Activated CD4-positive, alpha-beta T cell treated with anti-CD3 and anti-CD28 coated beads, Interleukin-2, amount 10 ng/mL, durations not matched to agents 7 days and 5 days (primary cell): ENCODE data around the gene KRT3. TPM values are rescaled to one million over a fixed set of nuclear protein-coding genes. Genes with fewer than 3 reads are reported as not detected.

Source experiments
- CTCF ChIA-PET: fragments of 350-600 bp; sonication (Branson Sonifier 250); formaldehyde crosslinking; loops from one replicate; lab custom pipeline; 2021; ENCODE audit warnings: antibody characterized with exemption; lab: Charles Lee
- POLR2A ChIA-PET: fragments of 350-600 bp; sonication (Branson Sonifier 250); formaldehyde crosslinking; loops from one replicate; lab custom pipeline; 2021; ENCODE audit warnings: antibody characterized with exemption; lab: Charles Lee
- DNase-seq: peaks from one replicate; pipeline ENCODE4 v3.0.0-alpha.2; 2020
- H3K27ac Mint-ChIP-seq: one replicate; pipeline ENCODE4 v1.8.0; 2021; ENCODE audit warnings: mild to moderate bottlenecking, moderate library complexity, mixed read lengths
- H3K27me3 Mint-ChIP-seq: one replicate; pipeline ENCODE4 v1.8.0; 2021; ENCODE audit warnings: mixed read lengths
- H3K36me3 Mint-ChIP-seq: one replicate; pipeline ENCODE4 v1.8.0; 2021; ENCODE audit warnings: low read depth, mixed read lengths
- H3K4me1 Mint-ChIP-seq: one replicate; pipeline ENCODE4 v1.8.0; 2021; ENCODE audit warnings: mixed read lengths
- H3K4me3 Mint-ChIP-seq: one replicate; pipeline ENCODE4 v1.8.0; 2021; ENCODE audit warnings: mild to moderate bottlenecking, moderate library complexity, mixed read lengths
- H3K9me3 Mint-ChIP-seq: one replicate; pipeline ENCODE4 v1.8.0; 2021; ENCODE audit warnings: mixed read lengths
- total RNA-seq, 2 experiments: library from RNA; stranded (reverse); gene quantifications; one replicate each; pipeline ENCODE4 v1.2.3, GENCODE V29; 2021

The KRT3 gene
- total RNA-seq, 2 experiments from 2014 or later: not detected

GRCh38 chr12:52788876-52789636 is 6.9 kb downstream of the KRT3 start:
- no peak for DNase-seq
- no peaks in the 10 kb centered on the region for H3K36me3 Mint-ChIP-seq
- ChIA-PET CTCF (no interaction called here), POLR2A (no interaction called here)
- no peak overlapping the region for H3K4me3 Mint-ChIP-seq
- no peaks in the 10 kb centered on the region for H3K9me3 Mint-ChIP-seq
- H3K27me3 Mint-ChIP-seq: peaks cover 38% of the 10 kb centered on the region
- H3K27ac Mint-ChIP-seq: no peak overlapping the region
- H3K4me1 Mint-ChIP-seq: peaks cover 2% of the 10 kb centered on the region

GRCh38 chr12:52788192-52788875 is 7.6 kb downstream of the KRT3 start:
- no peak for DNase-seq
- no peak overlapping the region for H3K27ac Mint-ChIP-seq
- H3K9me3 Mint-ChIP-seq: no peaks in the 10 kb centered on the region
- H3K36me3 Mint-ChIP-seq: no peaks in the 10 kb centered on the region
- no peak overlapping the region for H3K4me3 Mint-ChIP-seq
- POLR2A ChIA-PET: no interaction called here
- peaks cover 2% of the 10 kb centered on the region for H3K4me1 Mint-ChIP-seq
- H3K27me3 Mint-ChIP-seq: peaks cover 38% of the 10 kb centered on the region
- CTCF ChIA-PET: interaction anchor here (0.7 kb wide), 1 partner anchor 1420 kb away, joined by 3 read pairs; no protein-coding TSS in a partner anchor

- Mint-ChIP-seq H3K4me3 (no peak overlapping the region), H3K4me1 (peaks cover 2% of the 10 kb centered on the region), H3K27me3 (peaks cover 38% of the 10 kb centered on the region), H3K27ac (no peak overlapping the region), H3K36me3 (no peaks in the 10 kb centered on the region), H3K9me3 (no peaks in the 10 kb centered on the region)
- POLR2A ChIA-PET: no interaction called here
- no peak for DNase-seq
- CTCF ChIA-PET: interaction anchor here (0.7 kb wide), 1 partner anchor 1420 kb away, joined by 3 read pairs; no protein-coding TSS in a partner anchor
Measured at GRCh38 chr12:52787324-52788191, 8.4 kb downstream of the KRT3 start.

DNA sequence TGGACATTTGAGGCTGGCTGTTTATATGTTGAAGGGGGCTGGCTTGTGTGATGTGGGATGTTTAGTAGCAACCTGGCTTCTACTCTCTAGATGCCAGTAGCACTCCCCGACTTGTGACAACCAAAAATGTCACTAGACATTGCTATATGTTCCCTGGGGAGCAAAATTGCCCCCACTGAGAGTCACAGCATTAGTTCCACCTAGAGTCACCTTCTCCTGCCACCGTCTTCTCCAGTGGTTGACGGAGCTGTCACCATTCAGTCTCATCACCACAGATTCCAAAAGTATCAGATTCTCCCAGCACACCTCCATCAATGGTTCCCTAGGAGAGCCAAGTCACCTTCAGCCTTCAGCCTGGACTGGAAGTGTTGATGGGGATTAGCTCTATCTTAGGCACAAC is 11.0 kb downstream of the KRT3 start:
- Mint-ChIP-seq H3K27ac (no peak overlapping the region), H3K4me1 (no peaks in the 10 kb centered on the region), H3K27me3 (peaks cover 34% of the 10 kb centered on the region), H3K36me3 (no peaks in the 10 kb centered on the region), H3K9me3 (no peaks in the 10 kb centered on the region), H3K4me3 (no peak overlapping the region)
- CTCF ChIA-PET: no interaction called here
- DNase-seq: no peak
- POLR2A ChIA-PET: no interaction called here

DNA sequence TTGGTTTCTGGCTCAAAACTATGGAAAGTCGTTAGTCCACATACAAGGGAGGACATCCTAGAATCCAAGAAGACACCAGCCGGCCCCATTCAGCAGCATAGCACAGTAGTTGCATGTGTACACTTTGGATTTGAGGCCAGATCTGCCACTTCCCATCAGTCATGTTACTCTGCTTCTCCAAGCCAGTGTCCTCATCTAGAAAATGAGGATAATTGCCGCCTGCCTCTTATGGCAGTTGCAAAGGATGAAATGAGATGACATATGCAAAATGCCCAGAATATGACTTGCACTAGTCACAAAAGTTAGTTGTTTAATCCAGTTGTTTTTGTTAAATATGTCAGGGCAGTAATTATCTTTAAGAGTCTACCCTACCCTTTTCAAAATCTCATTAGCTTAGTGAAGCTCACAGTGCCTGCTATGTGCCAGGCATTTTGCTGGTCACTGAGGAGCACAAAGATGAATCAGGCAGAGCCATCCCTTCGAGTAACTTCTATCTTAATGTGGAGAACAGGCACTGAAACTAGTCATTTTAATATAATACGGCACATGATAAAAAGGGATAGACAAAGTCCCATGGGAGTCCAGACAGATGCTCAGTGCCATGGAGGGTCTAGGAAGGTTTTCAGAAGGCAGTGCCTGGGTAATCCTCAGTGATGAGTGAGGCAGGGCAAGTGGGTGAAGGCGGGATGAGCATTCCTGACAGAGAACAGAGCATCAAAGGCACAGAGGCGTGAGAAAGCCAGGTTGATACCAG is 12.2 kb downstream of the KRT3 start:
- Mint-ChIP-seq H3K36me3 (no peaks in the 10 kb centered on the region), H3K9me3 (no peaks in the 10 kb centered on the region), H3K27me3 (peaks cover 25% of the 10 kb centered on the region), H3K4me1 (no peaks in the 10 kb centered on the region), H3K27ac (no peak overlapping the region), H3K4me3 (no peak overlapping the region)
- DNase-seq: no peak
- ChIA-PET CTCF (no interaction called here), POLR2A (no interaction called here)

GRCh38 chr12:52782502-52782901 is 13.4 kb downstream of the KRT3 start:
- Mint-ChIP-seq H3K4me3 (no peak overlapping the region), H3K36me3 (no peaks in the 10 kb centered on the region), H3K4me1 (no peaks in the 10 kb centered on the region), H3K27ac (no peak overlapping the region), H3K9me3 (no peaks in the 10 kb centered on the region), H3K27me3 (peaks cover 18% of the 10 kb centered on the region)
- ChIA-PET CTCF (no interaction called here), POLR2A (no interaction called here)
- no peak for DNase-seq

DNA sequence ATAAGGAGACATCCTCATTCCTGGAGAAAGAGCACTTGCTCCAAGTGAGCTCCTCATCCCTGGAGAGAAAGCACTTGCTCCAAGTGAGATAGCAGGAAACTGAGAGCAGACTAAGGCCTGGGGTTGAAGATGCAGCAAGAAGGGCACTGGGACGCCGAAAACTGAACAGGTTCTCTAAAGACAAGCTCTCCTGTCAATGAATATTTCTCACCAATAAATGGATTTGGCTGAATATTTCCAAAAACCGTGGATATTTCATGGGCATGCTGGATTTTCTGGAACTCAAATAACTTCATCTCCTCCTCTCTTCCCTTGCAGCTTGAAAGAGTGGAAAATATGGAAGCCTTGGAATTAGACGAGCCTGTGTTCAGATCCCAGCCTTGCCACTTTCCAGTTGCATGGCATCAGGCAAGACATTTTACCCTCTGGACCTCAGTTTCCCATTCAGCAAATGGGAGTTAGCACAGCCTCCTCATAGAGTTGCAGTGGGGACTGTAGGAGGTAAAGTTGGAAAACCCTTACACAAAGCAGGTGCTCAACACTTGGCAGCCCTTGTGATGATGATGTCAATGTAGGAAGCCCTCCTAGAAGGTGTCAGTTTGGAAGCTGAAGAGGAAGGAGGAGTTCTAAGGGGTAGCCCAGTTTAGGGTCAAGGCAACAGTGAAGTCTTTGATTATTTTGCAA is 14.4 kb downstream of the KRT3 start:
- no peaks in the 10 kb centered on the region for H3K4me1 Mint-ChIP-seq
- no peak for DNase-seq
- H3K27me3 Mint-ChIP-seq: peaks cover 18% of the 10 kb centered on the region
- CTCF ChIA-PET: interaction anchor here (0.9 kb wide), 1 partner anchor 11 kb away, joined by 3 read pairs; no protein-coding TSS in a partner anchor
- H3K4me3 Mint-ChIP-seq: no peak overlapping the region
- H3K36me3 Mint-ChIP-seq: no peaks in the 10 kb centered on the region
- no peak overlapping the region for H3K27ac Mint-ChIP-seq
- no peaks in the 10 kb centered on the region for H3K9me3 Mint-ChIP-seq
- POLR2A ChIA-PET: no interaction called here

DNA sequence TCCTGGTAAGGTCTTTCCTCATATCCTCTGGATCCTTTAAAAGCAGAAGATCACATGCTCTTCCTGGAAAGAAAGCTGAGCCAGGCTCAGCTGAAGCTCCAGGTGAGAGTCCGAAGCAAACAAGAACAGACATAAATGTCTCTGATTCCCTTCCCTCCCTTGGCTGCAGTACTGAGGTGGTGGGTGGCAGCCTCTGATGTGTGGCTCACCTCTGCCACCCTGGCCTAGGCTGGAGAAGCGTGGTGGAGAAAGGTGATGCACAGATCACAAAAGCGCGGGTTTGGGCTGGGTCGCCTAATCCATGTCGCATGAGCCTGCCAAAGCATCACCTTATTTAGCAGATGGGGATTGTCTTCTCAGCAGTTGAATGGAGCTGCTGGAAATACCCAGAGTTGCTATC is 16.0 kb downstream of the KRT3 start:
- DNase-seq: no peak
- Mint-ChIP-seq H3K9me3 (no peaks in the 10 kb centered on the region), H3K36me3 (no peaks in the 10 kb centered on the region), H3K27me3 (peaks cover 13% of the 10 kb centered on the region), H3K4me3 (no peak overlapping the region), H3K27ac (no peak overlapping the region), H3K4me1 (no peaks in the 10 kb centered on the region)
- ChIA-PET CTCF (interaction anchor here (1.5 kb wide), 1 partner anchor 63 kb away, joined by 3 read pairs; no protein-coding TSS in a partner anchor), POLR2A (no interaction called here)

GRCh38 chr12:52778833-52779232 is 17.1 kb downstream of the KRT3 start:
- POLR2A ChIA-PET: no interaction called here
- Mint-ChIP-seq H3K36me3 (no peaks in the 10 kb centered on the region), H3K4me3 (no peak overlapping the region), H3K4me1 (no peaks in the 10 kb centered on the region), H3K9me3 (no peaks in the 10 kb centered on the region), H3K27me3 (peaks cover 10% of the 10 kb centered on the region), H3K27ac (no peak overlapping the region)
- no peak for DNase-seq
- CTCF ChIA-PET: interaction anchor here (1.5 kb wide), 1 partner anchor 61 kb away, joined by 3 read pairs; no protein-coding TSS in a partner anchor

DNA sequence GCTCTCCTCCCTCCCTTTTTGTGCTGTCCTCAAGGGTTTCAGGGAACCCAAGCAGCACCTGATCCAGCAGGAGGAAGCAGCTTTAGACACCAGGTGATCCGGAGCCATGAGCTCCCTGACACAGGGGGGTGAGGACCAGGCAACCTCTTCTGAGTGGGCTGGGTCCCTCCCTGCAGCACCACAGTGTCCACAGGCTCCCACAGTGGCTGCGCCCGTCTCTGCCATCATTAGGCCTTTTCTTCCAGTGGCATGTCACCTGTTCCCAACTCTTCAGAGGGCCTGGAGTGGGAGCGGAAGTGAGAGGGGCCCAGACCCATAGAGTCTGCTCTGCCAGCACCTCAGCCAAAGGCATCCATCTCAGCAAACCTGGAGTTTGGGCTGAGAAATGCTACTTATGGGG is 18.4 kb downstream of the KRT3 start:
- CTCF ChIA-PET: interaction anchor here (1.5 kb wide), 1 partner anchor 60 kb away, joined by 3 read pairs; no protein-coding TSS in a partner anchor
- Mint-ChIP-seq H3K27me3 (peaks cover 10% of the 10 kb centered on the region), H3K4me3 (no peak overlapping the region), H3K4me1 (no peaks in the 10 kb centered on the region), H3K9me3 (no peaks in the 10 kb centered on the region), H3K27ac (no peak overlapping the region), H3K36me3 (no peaks in the 10 kb centered on the region)
- DNase-seq: no peak
- POLR2A ChIA-PET: no interaction called here

DNA sequence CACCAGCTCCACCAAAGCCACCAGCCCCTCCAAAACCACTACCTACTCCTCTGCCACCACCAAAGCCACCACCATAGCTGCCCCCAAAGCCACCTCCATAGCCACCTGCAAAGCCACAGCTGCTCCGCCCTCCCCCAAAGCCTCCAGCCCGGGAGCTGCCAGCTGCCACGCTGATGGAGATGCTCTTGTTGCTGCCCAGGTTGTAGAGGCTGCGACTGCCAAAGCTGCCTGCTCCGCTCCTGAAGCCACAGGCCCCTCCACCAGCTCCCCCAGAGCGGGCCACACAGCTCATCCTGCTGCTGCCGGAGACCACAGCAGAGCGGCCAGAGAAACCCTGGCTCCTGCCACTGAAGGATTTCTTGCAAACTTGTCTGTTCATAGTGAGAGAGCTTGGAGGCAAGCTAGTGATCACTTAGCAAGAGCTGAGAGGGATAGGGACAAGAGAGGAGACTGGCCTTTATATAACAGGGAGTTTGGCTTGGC is 19.0 kb downstream of the KRT3 start, which contains the start of gene KRT76:
TSS of gene KRT76 (minus strand) at position 433 of the 483 bp plus-strand sequence. CDS start at position 379, 54 bp downstream.
- H3K36me3 Mint-ChIP-seq: no peaks in the 10 kb centered on the region
- no peak within 1 kb of the TSS for H3K4me3 Mint-ChIP-seq
- POLR2A ChIA-PET: no interaction called here
- CTCF ChIA-PET: interaction anchor here (1.1 kb wide), 2 partner anchors 97 to 103 kb away, joined by 3 read pairs; partner anchors contain the start of gene KRT1
- H3K27me3 Mint-ChIP-seq: peaks cover 10% of the 10 kb centered on the region
- H3K27ac Mint-ChIP-seq: no peak within 1 kb of the TSS
- no peak for DNase-seq
- H3K9me3 Mint-ChIP-seq: no peaks in the 10 kb centered on the region
- H3K4me1 Mint-ChIP-seq: no peaks in the 10 kb centered on the region
